Retinal pigment epithelial cell (primary cell): Measurements from ENCODE around the gene ARMC9.

ENCODE experiments used
- DNase-seq: peaks from one replicate; pipeline ENCODE4 v3.0.0-alpha.2; 2010; ENCODE audit warnings: low read depth
- H3K4me3 ChIP-seq: 2 replicates; pipeline ENCODE4 v1.5.1; 2011; ENCODE audit warnings: mild to moderate bottlenecking, low read length, control low read depth, moderate library complexity
- TF ChIP-seq, protein P1 (sequence below): conservative IDR thresholded peaks from 2 replicates; pipeline ENCODE4 v1.5.1; 2011; ENCODE audit warnings: low read depth, low read length, control low read depth, inconsistent platforms

ARMC9 gene

DNA sequence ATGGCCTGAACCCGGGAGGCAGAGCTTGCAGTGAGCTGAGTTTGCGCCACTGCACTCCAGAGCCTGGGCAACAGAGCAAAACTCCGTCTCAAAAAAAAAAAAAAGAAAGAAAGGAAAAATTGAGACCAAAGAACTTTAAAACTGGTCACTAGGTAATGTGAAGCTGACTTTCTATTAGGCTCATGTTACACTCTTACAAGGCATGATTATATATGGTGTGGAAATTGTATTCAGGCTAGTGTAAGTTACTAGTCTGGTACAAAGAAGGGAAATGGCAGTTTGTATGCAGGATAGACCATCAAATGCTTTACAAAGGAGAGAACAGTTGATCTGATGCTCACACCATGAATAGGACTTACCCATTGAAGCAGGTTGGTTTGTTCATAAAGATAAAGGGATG is 35.4 kb upstream of the ARMC9 start:
- H3K4me3 ChIP-seq = no peak overlapping the region
- no peak for DNase-seq
- TF ChIP-seq, protein P1, sequence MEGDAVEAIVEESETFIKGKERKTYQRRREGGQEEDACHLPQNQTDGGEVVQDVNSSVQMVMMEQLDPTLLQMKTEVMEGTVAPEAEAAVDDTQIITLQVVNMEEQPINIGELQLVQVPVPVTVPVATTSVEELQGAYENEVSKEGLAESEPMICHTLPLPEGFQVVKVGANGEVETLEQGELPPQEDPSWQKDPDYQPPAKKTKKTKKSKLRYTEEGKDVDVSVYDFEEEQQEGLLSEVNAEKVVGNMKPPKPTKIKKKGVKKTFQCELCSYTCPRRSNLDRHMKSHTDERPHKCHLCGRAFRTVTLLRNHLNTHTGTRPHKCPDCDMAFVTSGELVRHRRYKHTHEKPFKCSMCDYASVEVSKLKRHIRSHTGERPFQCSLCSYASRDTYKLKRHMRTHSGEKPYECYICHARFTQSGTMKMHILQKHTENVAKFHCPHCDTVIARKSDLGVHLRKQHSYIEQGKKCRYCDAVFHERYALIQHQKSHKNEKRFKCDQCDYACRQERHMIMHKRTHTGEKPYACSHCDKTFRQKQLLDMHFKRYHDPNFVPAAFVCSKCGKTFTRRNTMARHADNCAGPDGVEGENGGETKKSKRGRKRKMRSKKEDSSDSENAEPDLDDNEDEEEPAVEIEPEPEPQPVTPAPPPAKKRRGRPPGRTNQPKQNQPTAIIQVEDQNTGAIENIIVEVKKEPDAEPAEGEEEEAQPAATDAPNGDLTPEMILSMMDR = no peak

DNA sequence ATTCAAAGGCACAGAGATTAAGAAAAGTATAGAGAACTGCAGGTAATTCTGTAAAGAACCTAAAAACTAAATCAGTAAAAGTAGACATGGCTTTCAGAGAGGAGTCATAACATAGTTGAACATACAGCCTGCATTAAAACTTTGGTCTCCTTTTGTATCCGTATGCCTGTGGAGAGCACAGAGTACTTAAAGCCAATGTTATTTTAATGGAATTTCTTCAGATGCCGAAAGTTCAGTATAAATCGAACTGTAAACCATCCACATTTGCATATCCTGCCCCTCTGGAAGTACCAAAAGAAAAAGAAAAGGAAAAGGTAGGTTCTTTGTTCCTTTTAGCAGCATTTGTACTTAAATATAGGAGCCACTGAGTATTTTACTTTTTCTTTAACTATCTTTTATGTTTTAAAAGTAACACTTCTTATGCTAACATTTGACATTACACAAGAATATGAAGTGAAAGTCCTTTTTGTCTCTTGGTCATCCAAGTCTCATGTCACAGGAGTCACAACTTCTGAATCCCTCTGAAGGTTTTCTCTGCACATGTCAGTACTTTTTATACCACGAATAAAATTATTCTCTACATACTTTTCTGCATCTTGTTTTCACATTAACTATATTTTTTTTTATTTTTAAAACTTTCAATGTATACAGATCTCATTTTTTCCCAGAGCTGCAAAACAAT is 34.9 kb upstream of the ARMC9 start:
- no peak overlapping the region for H3K4me3 ChIP-seq
- no peak for DNase-seq
- TF ChIP-seq, protein P1 = no peak

DNA sequence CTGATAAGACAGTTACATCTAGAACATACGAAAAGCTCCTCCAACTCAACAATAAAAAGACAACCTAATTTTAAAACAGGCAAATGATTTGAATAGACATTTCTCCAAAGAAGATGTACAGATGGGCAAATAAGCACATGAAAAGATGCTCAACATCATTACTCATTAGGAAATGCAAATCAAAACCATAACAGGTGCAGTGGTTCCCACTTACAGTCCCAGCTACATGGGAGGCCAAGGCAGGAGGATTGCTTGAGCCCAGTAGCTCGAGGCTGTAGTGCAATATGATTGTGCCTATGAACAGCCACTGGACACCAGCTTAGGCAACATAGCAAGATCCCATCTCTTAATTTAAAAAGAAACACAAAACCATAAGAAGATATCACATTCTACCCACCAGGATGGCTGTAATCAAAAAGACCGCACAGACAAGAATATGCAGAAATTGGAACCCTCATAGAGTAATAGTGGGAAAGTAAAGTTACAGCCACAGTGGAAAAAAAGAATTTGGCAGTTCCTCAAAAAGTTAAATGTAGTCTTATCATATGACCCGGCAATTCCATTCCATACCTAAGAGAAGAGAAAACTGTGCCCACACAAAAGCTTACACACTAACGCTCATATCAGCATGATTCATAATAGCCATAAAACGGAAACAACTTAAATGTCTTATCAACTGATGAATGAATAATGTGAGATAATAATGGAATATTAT is 30.5 kb upstream of the ARMC9 start:
- TF ChIP-seq, protein P1 = no peak
- H3K4me3 ChIP-seq = no peak overlapping the region
- DNase-seq = no peak

DNA sequence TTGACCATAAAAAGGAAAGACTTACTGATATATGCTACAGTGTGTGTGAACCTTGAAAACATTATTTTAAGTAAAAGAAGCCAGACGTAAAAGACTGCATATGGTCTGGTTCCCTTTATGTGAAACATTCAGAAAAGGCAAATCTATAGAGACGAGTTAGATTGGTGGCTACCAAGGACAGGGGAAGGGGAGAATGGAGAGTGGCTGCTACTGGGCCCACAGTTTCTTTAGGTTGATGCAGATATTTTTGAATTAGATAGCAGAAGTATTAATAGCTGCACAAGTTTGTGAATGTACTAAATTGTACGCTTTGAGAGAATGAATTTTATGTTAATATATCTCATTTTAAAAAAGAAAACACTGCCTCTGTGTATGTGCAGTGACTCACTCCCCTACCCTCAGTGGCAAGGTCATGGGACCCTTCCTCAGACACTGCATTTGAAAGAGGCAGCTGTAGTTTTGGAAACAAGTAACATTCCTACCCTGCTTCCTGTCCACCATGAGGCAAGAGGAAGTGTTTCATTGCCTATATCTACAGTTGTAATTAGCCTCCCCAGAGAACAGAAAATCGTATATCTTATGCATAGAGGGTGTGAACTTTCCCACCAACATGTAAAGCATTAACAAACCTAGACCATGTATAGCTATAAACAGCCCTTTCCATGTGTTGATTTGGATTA is 29.8 kb upstream of the ARMC9 start:
- TF ChIP-seq, protein P1 = no peak
- H3K4me3 ChIP-seq = no peak overlapping the region
- DNase-seq = no peak

DNA sequence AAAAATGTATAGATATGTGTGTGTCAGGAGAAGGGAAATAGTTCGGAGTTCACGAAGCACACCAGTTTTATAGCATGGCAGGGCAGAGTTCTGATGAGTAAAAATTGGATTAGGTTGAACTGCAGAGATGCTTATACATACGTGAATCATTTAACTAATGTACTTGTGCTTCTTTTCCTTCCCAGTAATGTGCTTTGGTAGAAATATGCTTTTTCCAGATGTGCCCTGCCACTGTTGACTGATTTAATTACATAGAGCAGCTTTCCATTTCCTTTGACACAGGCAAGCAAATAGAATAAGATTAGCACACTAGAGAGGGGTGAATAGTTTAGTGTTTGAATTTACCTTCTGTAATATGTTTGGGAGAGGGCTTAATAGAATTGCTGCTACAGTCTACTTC is 28.9 kb upstream of the ARMC9 start:
- DNase-seq = no peak
- TF ChIP-seq, protein P1 = no peak

DNA sequence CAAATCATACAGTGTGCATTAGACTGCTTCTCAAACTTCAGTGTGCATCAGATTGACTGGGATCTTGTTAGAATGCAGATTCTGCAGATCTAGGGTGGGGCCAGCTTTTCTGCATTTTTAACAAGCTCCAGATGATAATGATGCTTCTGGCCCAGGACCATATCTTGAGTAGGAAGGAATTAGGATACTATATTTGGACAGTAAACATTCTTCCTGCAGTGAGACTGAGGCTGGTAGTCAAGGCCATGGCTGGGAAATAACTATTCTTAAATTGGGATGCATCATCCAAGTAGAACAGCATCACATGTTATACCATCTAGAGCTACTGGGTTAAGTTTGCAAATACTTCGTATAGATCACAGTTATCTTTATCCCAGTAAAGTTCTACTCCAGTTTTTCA is 28.4 kb upstream of the ARMC9 start:
- no peak for DNase-seq
- TF ChIP-seq, protein P1 = no peak

More for the DNA sequence above, 28.9 kb upstream of the ARMC9 start:
- H3K4me3 ChIP-seq = no peak overlapping the region

More for the DNA sequence above, 28.4 kb upstream of the ARMC9 start:
- H3K4me3 ChIP-seq = no peak overlapping the region
